ENCODE results near the gene EIF5A.

GRCh38 chr17:7355053-7355452 lies 47.6 kb downstream of the EIF5A start, which contains the start of gene TMEM95:
- TF ChIP-seq REST (IDR thresholded peaks at IDR 0.05) (no peak), CTCF (IDR thresholded peaks at IDR 0.05; ENCODE audit: low read depth, low read length, missing input control) (no peak), RAD21 (IDR thresholded peaks at IDR 0.05) (no peak), GABPA (IDR thresholded peaks at IDR 0.05 in 1 of 2, conservative IDR thresholded peaks at IDR 0.05 in 1 of 2) (no peak), TAF1 (conservative IDR thresholded peaks at IDR 0.05) (no peak), ZBTB33 (IDR thresholded peaks at IDR 0.05) (no peak)
